ENCODE results near the gene CCL2.

CCL2 gene

GRCh38 chr17:34257986-34258326 is 2.9 kb downstream of the CCL2 start:
- TF ChIP-seq, protein P1, sequence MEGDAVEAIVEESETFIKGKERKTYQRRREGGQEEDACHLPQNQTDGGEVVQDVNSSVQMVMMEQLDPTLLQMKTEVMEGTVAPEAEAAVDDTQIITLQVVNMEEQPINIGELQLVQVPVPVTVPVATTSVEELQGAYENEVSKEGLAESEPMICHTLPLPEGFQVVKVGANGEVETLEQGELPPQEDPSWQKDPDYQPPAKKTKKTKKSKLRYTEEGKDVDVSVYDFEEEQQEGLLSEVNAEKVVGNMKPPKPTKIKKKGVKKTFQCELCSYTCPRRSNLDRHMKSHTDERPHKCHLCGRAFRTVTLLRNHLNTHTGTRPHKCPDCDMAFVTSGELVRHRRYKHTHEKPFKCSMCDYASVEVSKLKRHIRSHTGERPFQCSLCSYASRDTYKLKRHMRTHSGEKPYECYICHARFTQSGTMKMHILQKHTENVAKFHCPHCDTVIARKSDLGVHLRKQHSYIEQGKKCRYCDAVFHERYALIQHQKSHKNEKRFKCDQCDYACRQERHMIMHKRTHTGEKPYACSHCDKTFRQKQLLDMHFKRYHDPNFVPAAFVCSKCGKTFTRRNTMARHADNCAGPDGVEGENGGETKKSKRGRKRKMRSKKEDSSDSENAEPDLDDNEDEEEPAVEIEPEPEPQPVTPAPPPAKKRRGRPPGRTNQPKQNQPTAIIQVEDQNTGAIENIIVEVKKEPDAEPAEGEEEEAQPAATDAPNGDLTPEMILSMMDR (IDR thresholded peaks at IDR 0.05; ENCODE audit: borderline replicate concordance, control extremely low read depth, extremely low read depth, insufficient read depth, missing control alignments) = no peak
- in situ Hi-C loops (cut with MboI; ENCODE audit: low sequenced_read_pairs, unreplicated experiment) = no loop called here
- DNase-seq (ENCODE audit: low spot score) = no peak

DNA sequence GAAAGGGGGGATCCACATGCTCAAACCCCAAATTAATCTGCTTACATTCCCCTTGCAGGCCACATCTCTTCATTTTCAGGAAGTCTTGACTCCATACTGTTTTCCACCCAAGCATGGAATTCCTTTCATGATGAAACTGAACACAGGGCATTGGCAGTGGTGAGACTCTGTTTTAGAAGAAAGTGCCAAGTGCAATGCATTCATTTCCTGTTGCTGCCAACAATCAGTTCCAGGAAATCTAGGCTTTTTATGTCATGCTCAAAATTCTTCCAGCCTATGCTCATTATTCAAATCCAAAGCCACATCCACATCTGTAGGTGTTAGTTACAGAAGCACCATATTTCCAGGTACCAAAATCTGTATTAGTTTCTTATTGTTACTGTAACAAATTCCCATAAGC is 4.1 kb downstream of the CCL2 start:
- TF ChIP-seq, protein P1 (IDR thresholded peaks at IDR 0.05; ENCODE audit: borderline replicate concordance, control extremely low read depth, extremely low read depth, insufficient read depth, missing control alignments) = no peak
- in situ Hi-C loops (cut with MboI; ENCODE audit: low sequenced_read_pairs, unreplicated experiment) = no loop called here
- no peak for DNase-seq (ENCODE audit: low spot score)

- in situ Hi-C loops (cut with MboI; ENCODE audit: low sequenced_read_pairs, unreplicated experiment) = no loop called here
- DNase-seq (ENCODE audit: low spot score) = no peak
- TF ChIP-seq, protein P1 (IDR thresholded peaks at IDR 0.05; ENCODE audit: borderline replicate concordance, control extremely low read depth, extremely low read depth, insufficient read depth, missing control alignments) = no peak
These were observed 5.8 kb downstream of the CCL2 start for GRCh38 chr17:34260861-34261260.

- in situ Hi-C loops (cut with MboI; ENCODE audit: low sequenced_read_pairs, unreplicated experiment) = no loop called here
- no peak for DNase-seq (ENCODE audit: low spot score)
- TF ChIP-seq, protein P1 (IDR thresholded peaks at IDR 0.05; ENCODE audit: borderline replicate concordance, control extremely low read depth, extremely low read depth, insufficient read depth, missing control alignments) = no peak
These were observed 6.7 kb downstream of the CCL2 start for GRCh38 chr17:34261568-34262337.

DNA sequence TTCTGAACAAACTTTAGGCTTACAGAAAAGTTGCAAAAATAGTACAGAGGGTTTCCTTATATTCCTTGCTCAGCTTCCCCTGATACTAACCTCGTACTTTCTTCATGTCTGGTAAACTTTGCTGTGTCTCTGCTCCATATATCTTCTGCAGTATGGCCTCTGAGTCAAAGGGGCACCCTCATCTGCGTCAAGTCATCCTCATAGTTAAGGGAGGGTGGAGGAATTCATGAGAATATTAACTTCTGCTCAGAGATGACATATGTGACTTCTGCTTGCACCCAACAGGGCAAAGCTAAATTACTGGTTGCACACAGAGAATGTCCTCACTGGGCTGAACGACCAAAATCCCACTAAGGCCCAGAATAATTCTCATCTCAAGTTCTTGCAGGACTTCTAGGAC is 10.6 kb downstream of the CCL2 start:
- in situ Hi-C loops (cut with MboI; ENCODE audit: low sequenced_read_pairs, unreplicated experiment) = no loop called here
- no peak for DNase-seq (ENCODE audit: low spot score)
- TF ChIP-seq, protein P1 (IDR thresholded peaks at IDR 0.05; ENCODE audit: borderline replicate concordance, control extremely low read depth, extremely low read depth, insufficient read depth, missing control alignments) = no peak

DNA sequence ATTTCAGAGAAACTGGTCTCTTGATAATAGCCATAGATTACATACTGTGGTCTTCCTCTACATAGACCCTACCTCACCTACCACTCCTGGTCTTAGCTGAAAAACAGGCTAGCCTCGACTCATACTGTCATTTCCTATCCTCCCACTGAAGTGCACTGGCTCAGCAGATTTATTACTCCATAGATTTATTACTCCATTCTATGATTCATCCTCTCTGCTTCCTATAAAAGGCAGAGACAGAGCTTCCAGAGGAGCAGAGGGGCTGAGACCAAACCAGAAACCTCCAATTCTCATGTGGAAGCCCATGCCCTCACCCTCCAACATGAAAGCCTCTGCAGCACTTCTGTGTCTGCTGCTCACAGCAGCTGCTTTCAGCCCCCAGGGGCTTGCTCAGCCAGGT is 14.9 kb downstream of the CCL2 start, which contains the start of gene CCL7:
Gene CCL7, plus strand, starts transcription at position 253 of the 400 bp plus-strand sequence. Its CDS starts 70 bp downstream, at position 323.
- no peak for DNase-seq (ENCODE audit: low spot score)
- in situ Hi-C loops (cut with MboI; ENCODE audit: low sequenced_read_pairs, unreplicated experiment) = no loop called here
- TF ChIP-seq, protein P1 (IDR thresholded peaks at IDR 0.05; ENCODE audit: borderline replicate concordance, control extremely low read depth, extremely low read depth, insufficient read depth, missing control alignments) = no peak
